GM18873 (cell line): ENCODE data around the gene ARHGAP30.
A peak's percentile ranks its signal among the peaks of the same experiment; 100 is the strongest.
"Not testable (repeated sequence)": the region's sequence is repeated elsewhere in the genome, so short reads cannot be mapped to it uniquely, and the experiment has no call there.

ENCODE experiments used
- ATAC-seq: cut with Tn5 transposase; IDR thresholded peaks from one replicate; pipeline ENCODE4 v1.9.1; 2021; ENCODE audit warnings: mild to moderate bottlenecking, moderate library complexity, moderate number of reproducible peaks; ENCODE audit not compliant: unreplicated experiment, low FRiP score

The ARHGAP30 gene

DNA sequence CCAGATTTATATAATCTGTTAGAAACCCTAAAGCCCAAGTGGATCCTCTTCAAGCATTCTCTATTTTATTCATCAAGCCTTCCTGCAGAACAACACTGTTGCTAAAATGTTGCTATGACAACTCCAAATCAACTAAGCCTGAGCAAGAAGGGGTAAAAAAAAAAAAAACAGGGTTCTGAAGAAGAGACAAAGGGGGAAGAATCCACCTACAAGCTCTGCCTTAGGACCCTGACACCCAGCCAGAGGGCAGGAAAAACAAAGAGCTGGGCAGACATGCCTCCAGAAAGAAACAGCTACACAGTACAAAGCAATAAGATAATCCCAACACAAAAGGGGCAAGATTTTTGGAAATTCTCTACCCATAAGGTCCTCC is 25.2 kb downstream of the ARHGAP30 start:
- no peak for ATAC-seq

DNA sequence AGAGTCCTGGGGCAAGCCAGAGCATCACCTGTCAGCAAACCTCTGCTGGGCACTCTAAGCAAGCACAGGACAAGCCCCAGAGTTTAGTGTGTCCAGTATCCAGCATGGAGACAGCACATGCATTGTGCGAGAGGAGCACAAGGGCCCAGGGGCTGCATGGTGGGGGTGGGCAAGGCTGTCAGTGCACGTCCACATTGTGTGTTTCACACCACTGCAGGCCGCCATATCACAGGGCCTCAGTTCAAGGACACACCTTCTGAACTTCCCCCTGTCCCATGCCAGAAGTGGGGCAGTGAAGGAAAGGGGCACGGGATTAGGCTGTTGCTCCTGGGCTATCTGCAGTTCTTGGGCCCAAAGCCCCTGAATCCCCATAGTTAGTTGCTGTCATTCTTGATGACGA is 30.1 kb downstream of the ARHGAP30 start:
- no peak for ATAC-seq

DNA sequence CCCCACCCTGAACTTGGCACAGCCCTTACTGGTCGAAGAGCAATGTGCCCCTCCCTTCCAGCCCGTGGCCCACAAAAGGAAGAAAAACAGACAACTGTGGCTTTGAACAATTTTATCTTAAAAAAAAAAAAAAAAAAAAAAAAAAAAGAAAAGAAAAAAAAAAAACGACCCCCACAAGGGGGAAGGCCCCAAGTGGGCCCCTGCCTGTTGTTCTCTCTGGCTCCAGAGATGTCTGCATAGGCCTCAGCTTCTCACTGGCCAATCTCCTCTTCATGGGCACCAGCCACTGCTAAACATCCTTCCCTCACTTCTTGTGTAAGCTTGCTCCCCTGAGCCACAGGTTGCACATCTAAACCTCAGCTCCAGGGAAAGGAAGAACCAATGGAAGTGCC is 30.5 kb downstream of the ARHGAP30 start:
- no peak for ATAC-seq

DNA sequence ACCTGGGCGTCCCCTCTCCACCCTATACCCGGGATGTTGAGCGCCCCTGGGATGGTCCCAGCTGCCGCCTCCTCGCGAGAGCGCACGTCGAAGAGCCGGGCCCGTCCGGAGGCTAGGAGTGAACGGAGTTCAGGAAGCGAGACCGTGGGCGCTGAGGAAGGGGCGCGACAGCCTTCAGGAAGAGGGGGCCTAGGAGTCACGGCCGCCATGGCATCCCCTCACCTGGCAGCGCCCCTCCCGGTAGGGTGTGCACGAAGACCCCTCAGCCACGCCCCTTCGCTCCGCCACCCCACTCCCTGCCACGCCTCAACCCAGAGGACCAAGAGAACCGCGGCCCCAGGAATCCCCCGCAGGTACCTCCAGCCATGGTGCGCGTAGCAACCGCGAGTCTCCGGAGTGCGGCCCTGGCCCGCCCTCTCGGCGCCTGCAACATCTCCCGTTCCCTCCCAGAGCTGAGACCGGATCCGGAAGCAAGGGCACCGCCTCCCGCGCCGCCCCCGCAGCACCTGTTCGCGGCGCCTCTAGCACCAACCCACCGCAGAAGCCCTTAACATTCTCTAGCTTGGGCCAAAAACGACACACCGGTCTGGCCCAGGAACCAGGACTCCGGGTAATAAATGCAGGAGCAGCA is 31.1 kb downstream of the ARHGAP30 start, which contains the start of gene TSTD1:
TSTD1 (minus strand) TSS at position 442 of the 631 bp plus-strand sequence; CDS start at position 367, 75 bp downstream.
- ATAC-seq: peak; percentile 79

DNA sequence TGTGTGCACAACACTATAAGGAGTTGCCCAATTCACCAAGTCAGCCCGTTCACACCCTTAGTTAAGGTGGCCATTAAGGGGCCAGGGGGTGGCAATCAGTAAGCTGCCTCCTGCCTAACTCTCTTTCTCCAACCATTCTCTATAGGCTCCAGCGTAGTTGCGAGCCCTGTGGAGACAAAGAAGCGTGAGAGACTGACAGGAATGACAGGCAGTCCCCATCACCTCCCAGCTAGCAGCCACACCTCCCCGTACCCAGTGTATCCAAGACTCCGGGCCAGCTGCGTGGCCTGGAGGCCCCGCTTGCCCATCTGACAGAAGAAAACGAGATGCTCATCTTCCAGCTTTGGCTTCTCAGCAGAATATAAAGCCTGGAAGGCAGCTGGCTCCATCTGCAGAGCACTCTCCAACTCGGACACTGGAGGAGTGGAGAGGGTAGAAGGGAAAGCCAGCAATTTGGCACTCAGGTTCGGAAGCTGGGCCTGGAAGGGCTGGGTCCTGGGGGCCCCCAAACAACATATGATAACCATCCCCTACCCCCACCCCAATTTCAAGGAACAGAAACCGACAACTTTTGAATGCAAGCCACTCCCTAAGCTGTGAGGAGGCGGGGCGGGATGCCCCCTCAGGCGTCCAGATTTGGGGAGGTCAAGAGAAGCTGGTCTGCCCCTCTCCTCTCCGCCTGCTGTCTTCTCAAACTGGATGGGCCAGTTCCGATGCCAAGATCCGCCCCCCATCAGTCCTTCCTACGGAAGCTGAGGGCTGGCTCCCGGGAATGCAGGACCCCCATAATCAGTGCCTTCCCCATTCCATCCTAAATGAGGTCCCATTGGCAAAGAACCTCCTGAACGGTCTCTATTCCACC is 31.8 kb downstream of the ARHGAP30 start:
- no peak for ATAC-seq

DNA sequence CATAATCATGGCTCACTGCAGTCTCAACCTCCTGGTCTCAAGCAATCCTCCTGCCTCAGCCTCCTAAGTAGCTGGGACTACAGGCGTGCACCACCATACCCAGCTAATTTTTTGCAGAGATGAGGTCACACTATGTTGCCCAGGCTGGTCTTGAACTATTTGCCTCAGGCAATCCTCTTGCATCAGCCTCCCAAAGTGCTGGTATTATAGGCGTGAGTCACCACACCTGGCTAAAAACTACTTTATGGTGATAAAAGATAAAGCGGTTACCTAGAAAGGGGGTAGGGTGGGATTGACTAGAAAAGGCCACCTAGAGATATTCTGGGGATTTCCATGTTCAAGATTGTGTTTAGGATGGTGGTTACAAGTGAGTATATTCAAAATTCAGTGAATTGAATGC is 35.9 kb downstream of the ARHGAP30 start:
- ATAC-seq: no peak

DNA sequence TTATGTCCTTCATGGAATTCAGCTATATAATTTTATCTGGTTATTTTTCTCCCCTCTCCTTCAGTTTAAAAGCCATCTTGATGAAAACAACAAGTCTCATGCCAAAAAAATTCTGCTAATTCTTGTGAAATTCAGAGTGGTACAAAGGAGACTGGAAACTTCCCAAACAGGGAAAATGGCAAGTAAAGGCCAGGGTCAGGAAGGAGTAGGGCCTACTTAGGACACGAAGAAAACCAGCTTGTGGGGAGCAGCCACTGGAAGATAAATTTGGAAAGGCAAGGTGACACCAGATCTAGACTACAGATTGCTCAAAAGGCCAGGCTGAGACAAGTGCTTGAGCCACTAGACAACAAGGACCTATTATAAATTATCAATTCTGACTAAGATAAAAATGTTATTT is 37.3 kb downstream of the ARHGAP30 start:
- ATAC-seq: no peak

DNA sequence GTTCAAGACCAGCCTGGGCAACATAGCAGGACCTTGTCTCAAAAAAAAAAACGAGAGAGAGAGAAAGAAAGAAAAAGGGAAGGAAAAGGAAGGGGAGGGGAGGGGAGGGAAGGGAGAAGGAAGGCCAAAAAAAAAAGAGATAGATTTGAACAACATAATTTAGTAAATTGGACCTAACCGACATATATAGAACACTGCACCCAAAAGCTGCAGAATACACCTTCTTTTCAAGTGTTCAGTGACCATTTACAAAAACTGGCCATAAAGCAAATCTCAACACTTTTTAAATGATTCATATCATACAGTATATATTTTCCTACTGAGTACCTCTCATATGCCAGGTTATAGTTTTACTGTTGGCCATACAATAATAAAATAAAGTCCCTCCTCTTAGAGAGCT is 37.8 kb downstream of the ARHGAP30 start:
- ATAC-seq: no peak

DNA sequence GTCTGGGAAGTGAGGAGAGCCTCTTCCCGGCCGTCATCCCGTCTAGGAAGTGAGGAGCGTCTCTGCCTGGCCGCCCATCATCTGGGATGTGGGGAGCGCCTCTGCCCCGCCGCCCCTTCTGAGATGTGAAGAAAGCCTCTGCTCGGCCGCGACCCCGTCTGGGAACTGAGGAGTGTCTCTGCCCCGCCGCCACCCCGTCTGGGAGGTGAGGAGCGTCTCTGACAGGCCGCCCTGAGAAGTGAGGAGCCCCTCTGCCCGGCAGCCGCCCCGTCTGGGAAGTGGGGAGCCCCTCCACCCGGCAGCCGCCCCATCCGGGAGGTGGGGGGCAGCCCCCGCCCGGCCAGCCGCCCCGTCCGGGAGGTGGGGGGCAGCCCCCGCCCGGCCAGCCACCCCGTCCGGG is 40.2 kb downstream of the ARHGAP30 start:
- ATAC-seq: not testable (repeated sequence)

DNA sequence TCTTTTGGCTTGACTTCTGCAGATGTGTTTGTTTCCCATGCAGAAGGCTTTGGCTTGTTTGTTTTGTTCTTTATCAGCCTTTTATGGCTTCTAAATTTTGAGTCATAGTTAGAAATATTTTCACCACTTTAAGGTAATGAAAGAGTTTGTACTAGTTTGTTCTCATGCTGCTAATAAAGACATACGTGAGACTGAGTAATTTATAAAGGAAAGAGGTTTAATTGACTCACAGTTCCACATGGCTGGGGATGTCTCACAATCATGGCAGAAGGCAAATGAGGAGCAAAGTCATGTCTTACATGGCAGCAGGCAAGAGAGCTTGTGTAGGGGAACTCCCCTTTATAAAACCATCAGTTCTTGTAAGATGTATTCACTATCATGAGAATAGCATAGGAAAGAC is 42.7 kb downstream of the ARHGAP30 start:
- ATAC-seq: not testable (repeated sequence)

DNA sequence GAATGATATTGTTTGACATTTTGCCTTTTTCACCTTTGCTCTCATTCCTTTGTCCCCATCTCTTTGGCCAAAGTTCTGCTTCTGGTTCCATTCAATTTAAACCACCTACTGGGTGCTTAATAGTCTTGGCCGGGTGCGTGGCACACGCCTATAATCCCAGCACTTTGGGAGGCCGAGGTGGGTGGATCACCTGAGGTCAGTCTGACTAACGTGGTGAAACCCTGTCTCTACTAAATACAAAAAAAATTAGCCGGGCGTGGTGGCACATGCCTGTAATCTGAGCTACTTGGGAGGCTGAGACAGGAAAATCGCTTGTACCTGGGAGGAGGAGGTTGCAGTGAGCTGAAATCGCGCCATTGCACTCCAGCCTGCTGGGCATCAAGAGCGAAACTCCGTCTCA is 47.3 kb downstream of the ARHGAP30 start:
- not testable (repeated sequence) for ATAC-seq

DNA sequence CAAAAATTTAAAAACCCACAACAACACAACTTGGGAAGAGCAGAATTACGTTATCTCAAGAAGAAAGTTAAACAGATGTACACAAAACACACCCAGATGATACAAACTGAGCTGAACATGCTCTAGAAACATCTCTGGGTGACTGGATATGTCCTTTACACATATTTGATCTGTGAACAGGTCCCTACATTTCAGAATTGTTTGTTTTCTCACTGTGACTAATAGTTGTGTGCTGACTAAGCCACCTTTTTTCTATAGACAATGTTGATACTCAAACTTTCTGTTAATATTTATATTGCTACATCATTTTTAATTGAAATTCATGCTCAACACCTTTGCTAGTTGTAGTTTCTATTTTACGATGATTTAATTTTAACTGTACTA is 47.7 kb downstream of the ARHGAP30 start:
- ATAC-seq: no peak

DNA sequence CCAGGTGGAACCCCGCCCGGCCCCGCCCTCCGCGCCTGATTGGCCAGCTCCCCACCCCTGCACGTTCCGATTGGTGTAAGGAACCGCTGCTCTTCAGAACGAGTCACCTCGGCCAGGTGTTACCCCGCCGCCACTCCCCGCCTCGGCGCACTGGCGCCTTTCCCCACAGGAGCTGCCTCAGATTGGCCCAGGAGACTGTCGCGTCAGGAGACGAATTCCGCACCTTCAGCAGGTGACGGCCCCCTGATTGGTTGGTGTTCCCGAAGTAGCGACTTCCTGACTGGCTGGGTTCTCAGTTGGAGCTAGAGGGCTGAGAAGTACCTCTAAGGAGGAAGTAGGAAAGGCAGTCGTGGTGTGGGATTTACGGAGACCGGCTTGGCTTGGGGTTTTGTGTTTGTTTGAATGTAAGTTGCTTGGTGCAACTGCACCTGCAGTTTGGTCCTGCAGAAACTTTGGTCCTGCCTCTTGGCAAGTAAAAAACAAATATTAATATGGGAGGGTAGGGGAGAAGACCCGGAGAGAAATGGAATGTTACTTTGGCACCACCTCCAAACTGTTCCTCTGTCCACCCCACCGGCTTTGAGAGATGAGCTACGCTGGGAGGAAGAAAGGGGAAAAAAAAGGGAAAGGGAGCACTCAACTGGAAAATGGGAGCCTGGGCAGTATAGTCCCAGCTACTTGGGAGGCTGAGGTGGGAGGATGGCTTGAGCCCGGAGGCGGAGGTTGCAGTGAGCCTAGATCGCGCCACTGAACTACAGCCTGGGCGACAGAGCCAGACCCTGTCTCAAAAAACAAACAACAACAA is 48.3 kb downstream of the ARHGAP30 start:
- ATAC-seq: peak; percentile 70

DNA sequence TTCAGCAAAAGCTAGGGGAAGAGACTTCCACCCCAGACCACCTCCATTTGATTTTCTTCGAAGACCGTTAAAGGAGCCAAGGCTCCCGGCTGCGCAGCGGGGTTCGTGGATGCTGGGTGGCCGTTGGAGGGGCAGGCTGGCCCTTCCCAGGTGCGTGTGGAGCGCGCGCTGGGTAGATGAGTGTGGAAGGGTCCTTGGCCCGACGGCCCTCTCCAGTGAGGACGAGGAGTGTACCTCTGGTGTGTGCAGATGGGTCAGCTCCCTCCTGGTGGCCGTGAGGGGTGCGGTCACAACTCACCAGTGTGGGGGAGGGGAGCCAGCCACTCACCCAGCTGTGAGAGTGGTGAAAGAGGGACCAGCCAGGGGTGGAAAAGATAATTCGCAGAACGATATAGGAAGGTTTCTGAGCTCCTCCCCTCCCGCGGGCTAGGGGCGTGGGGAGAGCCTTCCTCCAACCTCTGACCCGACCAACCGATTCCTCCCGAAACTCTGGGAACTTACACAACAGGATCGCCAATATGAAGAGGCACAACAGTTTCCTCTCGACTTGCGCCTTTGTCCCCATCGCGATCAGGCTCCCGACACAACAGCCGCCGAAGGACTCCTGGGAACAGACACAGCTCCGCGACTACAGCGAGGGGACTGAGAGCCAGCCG is 49.1 kb downstream of the ARHGAP30 start, which contains the start of gene F11R:
F11R (minus strand) TSS at position 644 of the 656 bp plus-strand sequence; CDS start at position 565, 79 bp downstream.
- peak; percentile 35 for ATAC-seq

DNA sequence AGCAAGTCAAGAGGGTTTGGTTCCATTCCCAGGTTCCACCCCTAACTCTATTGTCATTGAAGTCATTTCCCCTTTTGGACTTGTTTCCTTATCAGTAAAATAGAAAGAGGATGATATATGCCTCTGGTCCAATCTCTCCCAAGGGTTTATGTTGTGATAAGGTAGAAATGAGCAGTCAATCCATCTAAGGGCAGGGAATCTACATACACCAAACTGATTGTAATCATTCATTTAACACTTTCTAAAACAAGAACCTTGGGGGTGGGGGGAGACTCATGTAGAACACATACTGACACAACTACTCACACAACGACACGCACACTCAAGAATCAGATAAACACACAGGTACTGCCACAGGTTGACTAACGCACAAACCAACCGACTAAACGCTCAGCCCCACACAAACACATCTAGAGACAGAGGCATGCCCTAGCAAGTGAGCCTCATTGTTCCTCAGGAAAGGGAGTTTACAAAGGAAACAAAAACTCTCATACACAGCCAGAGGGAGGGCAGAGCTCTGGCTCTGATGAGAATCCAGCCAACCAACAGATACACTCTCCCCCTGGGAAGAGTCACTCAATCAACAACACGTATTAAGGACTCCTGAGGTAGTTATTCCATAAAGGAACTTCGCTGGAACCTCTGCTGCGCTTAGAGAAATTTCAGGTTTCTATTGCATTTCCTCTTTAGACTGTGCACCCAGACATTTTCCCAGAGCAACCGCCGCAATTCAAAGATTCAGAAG is 49.8 kb downstream of the ARHGAP30 start:
- ATAC-seq: no peak

DNA sequence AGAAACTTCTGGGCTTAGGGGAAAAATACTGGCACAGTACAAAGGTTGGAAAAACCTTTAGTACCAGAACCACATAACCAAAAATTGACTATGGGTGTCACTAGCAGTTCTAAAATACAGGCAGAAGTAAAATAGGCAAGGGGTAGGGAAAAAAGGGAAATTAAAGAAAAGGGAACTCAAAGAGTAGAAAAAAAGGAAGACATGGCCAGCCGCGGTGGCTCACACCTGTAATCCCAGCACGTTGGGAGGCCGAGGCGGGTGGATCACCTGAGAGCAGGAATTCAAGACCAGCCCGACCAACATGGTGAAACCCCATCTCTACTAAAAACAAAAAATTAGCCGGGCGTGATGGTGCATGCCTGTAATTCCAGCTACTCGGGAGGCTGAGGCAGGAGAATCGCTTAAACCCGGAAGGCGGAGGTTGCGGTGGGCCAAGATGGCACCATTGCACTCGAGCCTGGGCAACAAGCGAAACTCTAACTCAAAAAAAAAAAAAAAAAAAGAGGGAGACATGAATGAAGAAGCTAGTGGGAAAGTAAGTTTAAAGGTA is 50.5 kb downstream of the ARHGAP30 start:
- not testable (repeated sequence) for ATAC-seq

DNA sequence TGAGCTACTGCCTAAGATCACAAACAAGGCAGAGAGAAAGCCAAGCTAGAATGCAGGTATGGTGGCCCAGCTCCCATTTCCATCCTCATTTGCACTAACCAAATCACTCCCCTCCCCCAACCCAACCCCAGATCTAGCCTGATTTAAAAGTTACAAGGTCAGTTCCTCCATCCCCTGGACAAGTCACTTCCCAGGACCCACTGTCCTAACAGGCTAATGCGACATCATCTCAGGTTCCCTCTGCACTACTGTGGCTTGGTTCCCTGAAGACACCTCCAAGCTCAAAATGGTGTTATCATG is 51.1 kb downstream of the ARHGAP30 start:
- no peak for ATAC-seq

DNA sequence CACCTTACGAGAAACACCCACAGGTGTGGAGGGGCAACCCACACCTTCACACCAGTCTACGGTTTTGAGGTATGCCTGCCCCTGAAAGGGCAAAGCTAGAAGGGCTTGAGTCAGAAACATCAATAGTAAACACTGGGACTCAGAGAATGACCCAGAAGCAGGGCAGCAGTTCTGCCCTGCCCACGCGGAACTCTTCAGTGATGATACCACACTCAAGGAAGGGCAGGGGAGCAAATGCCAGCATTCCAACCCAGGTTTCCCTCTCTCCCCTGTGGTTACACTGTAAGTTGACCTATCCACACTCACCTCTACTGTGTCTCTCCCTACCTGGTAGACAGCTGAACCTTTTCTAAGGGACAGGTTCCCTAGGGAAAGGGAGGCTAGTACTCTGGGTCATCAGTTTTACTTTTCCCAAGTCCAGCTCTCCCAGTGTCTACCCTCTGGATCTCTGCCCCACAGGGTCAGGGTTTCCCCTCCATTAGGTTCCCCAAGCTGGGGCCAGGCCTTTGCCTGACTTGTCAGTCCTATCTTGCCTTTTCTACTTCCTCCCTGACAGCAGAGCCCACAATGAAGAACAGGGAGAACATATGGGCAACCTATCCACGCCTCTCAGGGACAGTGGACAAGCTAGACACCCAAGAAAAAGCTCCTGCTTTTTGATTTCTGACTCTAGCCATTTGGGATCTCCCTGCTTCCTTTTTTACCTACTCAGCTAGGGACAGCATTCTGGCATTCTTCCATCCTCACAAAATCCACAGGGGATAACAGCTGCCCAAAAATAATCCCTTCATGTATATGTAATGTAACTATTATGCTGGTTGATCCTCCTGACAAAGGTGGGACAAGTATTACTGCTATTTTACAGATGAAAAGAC is 51.7 kb downstream of the ARHGAP30 start:
- ATAC-seq: no peak

DNA sequence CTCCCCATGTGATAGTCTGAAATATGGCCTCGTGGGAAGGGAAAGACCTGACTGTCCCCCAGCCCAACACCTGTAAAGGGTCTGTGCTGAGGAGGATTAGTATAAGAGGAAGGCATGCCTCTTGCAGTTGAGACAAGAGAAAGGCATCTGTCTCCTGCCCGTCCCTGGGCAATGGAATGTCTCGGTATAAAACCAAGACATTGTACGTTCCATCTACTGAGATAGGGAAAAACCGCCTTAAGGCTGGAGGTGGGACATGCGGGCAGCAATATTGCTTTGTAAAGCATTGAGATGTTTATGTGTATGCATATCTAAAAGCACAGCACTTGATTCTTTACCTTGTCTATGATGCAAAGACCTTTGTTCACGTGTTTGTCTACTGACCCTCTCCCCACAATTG is 52.5 kb downstream of the ARHGAP30 start:
- ATAC-seq: not testable (repeated sequence)
